HepG2 (cell line): Measurements from ENCODE around the gene HTR1A. TPM values are rescaled to one million over a fixed set of nuclear protein-coding genes. Genes with fewer than 3 reads are reported as not detected.

Experiments used
- ATAC-seq: fragments of 200-7000 bp; cut with Tn5 transposase; 3 replicates; pipeline ENCODE4 v1.9.1; 2020; ENCODE audit warnings: mild to moderate bottlenecking, moderate library complexity
- BruUV-seq: library from RNA; stranded (reverse); fragments of 400-500 nt; replicated peaks from 2 replicates; lab custom pipeline; 2021; lab: Mats Ljungman, UMichigan
- CTCF ChIA-PET: fragments of 300-600 bp; formaldehyde crosslinking; extraction: SDS; loops from one replicate; lab custom pipeline; 2021; ENCODE audit warnings: low total read pairs, inconsistent platforms, low intra/inter-chr PET ratio; lab: Yijun Ruan, JAX
- POLR2A ChIA-PET: fragments of 350-600 bp; sonication (Branson Sonifier 250); formaldehyde crosslinking; loops from one replicate; lab custom pipeline; 2020; ENCODE audit warnings: antibody characterized with exemption, inconsistent platforms; lab: Yijun Ruan, JAX
- DNase-seq: peaks from one replicate; pipeline ENCODE4 v3.0.0-alpha.2; 2015; ENCODE audit warnings: low spot score
- FAIRE-seq: peaks from 3 replicates; lab custom pipeline; 2011; peaks lifted over from hg19 to GRCh38; lab: Jason Lieb, UNC
- H2AFZ ChIP-seq: one replicate; pipeline ENCODE4 v1.6.1; 2011; ENCODE audit warnings: low read length, inconsistent platforms
- H3K27ac ChIP-seq: fragments of 300-600 bp; 3 replicates; pipeline ENCODE4 v1.8.0; 2011; ENCODE audit warnings: mixed run types, mild to moderate bottlenecking, mixed read lengths, low read length, inconsistent platforms; ENCODE audit not compliant: insufficient read depth; ENCODE audit errors: extremely low read length
- H3K27me3 ChIP-seq, 2 experiments: fragments of 200-600 bp in 1 of 2; 2 replicates in 1 of 2; 3 replicates in 1 of 2; pipeline versions ENCODE4 v1.6.0 to v1.8.0; 2011; ENCODE audit warnings: low read length in 2 of 2, mild to moderate bottlenecking in 2 of 2, moderate library complexity in 2 of 2, inconsistent platforms in 1 of 2; ENCODE audit not compliant: insufficient read depth in 2 of 2, control insufficient read depth in 1 of 2
- H3K36me3 ChIP-seq, 2 experiments: fragments of 200-600 bp in 1 of 2; replicated peaks in 1 of 2; 2 replicates in 1 of 2; 3 replicates in 1 of 2; pipeline versions ENCODE4 v1.5.1 to v1.8.0; 2011; ENCODE audit warnings: low read length in 2 of 2, inconsistent platforms in 1 of 2; ENCODE audit not compliant: insufficient read depth in 2 of 2, control insufficient read depth in 1 of 2
- H3K4me1 ChIP-seq: 2 replicates; pipeline ENCODE4 v1.5.1; 2012; ENCODE audit warnings: low read length, inconsistent platforms; ENCODE audit not compliant: insufficient read depth
- H3K4me2 ChIP-seq: 2 replicates; pipeline ENCODE4 v1.6.0; 2011; ENCODE audit warnings: low read depth, low read length, inconsistent platforms
- H3K4me3 ChIP-seq, 3 experiments: fragments of 200-600 bp in 1 of 3; sonication (generic), shearing (Covaris generic) in 1 of 3; replicated peaks in 1 of 3; 2 replicates each; pipeline ENCODE4 v1.5.1; 2011 to 2016; ENCODE audit warnings: low read length in 3 of 3, inconsistent platforms in 2 of 3, low read depth in 2 of 3, mild to moderate bottlenecking in 2 of 3, control low read depth in 1 of 3, mixed read lengths in 1 of 3; ENCODE audit not compliant: insufficient read depth in 1 of 3
- H3K79me2 ChIP-seq: one replicate; pipeline ENCODE4 v1.6.1; 2011; ENCODE audit warnings: low read length, inconsistent platforms; ENCODE audit not compliant: insufficient read depth
- H3K9ac ChIP-seq: 2 replicates; pipeline ENCODE4 v1.6.0; 2011; ENCODE audit warnings: mild to moderate bottlenecking, low read depth, low read length, inconsistent platforms; ENCODE audit not compliant: insufficient read depth
- H3K9me3 ChIP-seq: 2 replicates; pipeline ENCODE4 v1.5.1; 2012; ENCODE audit warnings: mild to moderate bottlenecking, low read length
- H4K20me1 ChIP-seq: 2 replicates; pipeline ENCODE4 v1.6.0; 2011; ENCODE audit warnings: inconsistent platforms, mild to moderate bottlenecking, low read length, moderate library complexity; ENCODE audit not compliant: insufficient read depth
- ELF1 ChIP-seq: sonication (generic); formaldehyde crosslinking; IDR thresholded peaks from 2 replicates; pipeline ENCODE4 v1.4.0; 2020; ENCODE audit warnings: missing genetic modification reagents
- GFI1 ChIP-seq: sonication (generic); formaldehyde crosslinking; IDR thresholded peaks from 2 replicates; pipeline ENCODE4 v1.5.0; 2020; ENCODE audit warnings: missing genetic modification reagents, mild to moderate bottlenecking, borderline replicate concordance
- IRX3 ChIP-seq: sonication (generic); formaldehyde crosslinking; IDR thresholded peaks from 2 replicates; pipeline ENCODE4 v1.8.1; 2023; ENCODE audit warnings: mild to moderate bottlenecking, low read depth, missing genetic modification reagents, borderline replicate concordance
- KLF11 ChIP-seq: IDR thresholded peaks from 2 replicates; pipeline ENCODE4 v1.6.1; 2016; ENCODE audit warnings: missing compliant biosample characterization
- MED8 ChIP-seq: sonication (generic); formaldehyde crosslinking; IDR thresholded peaks from 2 replicates; pipeline ENCODE4 v1.8.1; 2023; ENCODE audit warnings: mild to moderate bottlenecking, missing genetic modification reagents; ENCODE audit not compliant: insufficient replicate concordance
- MTF2 ChIP-seq: sonication (generic); formaldehyde crosslinking; IDR thresholded peaks from 2 replicates; pipeline ENCODE4 v1.5.0; 2020; ENCODE audit warnings: missing genetic modification reagents, borderline replicate concordance
- PITX1 ChIP-seq: sonication (generic); formaldehyde crosslinking; IDR thresholded peaks from 2 replicates; pipeline ENCODE4 v1.5.1; 2020; ENCODE audit warnings: mild to moderate bottlenecking, missing genetic modification reagents
- SIX4 ChIP-seq: sonication (generic); formaldehyde crosslinking; IDR thresholded peaks from 2 replicates; pipeline ENCODE4 v1.4.0; 2020; ENCODE audit warnings: missing genetic modification reagents
- YEATS2 ChIP-seq: sonication (generic); formaldehyde crosslinking; IDR thresholded peaks from 2 replicates; pipeline ENCODE4 v1.4.0; 2020; ENCODE audit warnings: missing genetic modification reagents, borderline replicate concordance
- ZBTB1 ChIP-seq: sonication (generic); formaldehyde crosslinking; IDR thresholded peaks from 2 replicates; pipeline ENCODE4 v1.4.0; 2020; ENCODE audit warnings: missing genetic modification reagents, borderline replicate concordance
- ZNF678 ChIP-seq: sonication (generic); formaldehyde crosslinking; IDR thresholded peaks from 2 replicates; pipeline ENCODE4 v1.4.0; 2020; ENCODE audit warnings: mild to moderate bottlenecking, missing genetic modification reagents
- ZNF792 ChIP-seq: IDR thresholded peaks from 2 replicates; pipeline ENCODE4 v1.6.1; 2016
- WGBS: methylation state at CpG from one replicate; pipeline ENCODE4 v1.1.6; 2017; ENCODE audit warnings: low lambda C conversion rate; 5-methylcytosine and 5-hydroxymethylcytosine counted together
- in situ Hi-C: cut with HindIII; loops from 2 replicates; pipeline ENCODE4 v1.10.0; 2017; ENCODE audit warnings: low pct_unique_long_range_greater_than_20kb; ENCODE audit not compliant: extremely low pct_ligation_motif_present
- intact Hi-C: fragments of 100-400 bp; cut with micrococcal nuclease; formaldehyde crosslinking; loops from one replicate; pipeline ENCODE4 v1.10.0; 2022; ENCODE audit not compliant: unreplicated experiment
- polyA plus RNA-seq, 8 experiments: library from polyadenylated mRNA; depleted of rRNA in 3 of 8; stranded (reverse) in 7 of 8; unstranded in 1 of 8; fragments of >200 nt; fragmentation: Illumina TruSeq in 4 of 8; extraction: Trizol in 4 of 8; gene quantifications; 2 replicates each; pipeline versions ENCODE4 v1.2.1 to v1.2.3, GENCODE V29; 2011 to 2016; ENCODE audit warnings: low read depth in 4 of 8, missing spikeins in 1 of 8, mixed read lengths in 1 of 8; ENCODE audit not compliant: insufficient read depth in 1 of 8
- total RNA-seq, 5 experiments: library from RNA; depleted of rRNA; stranded (reverse); fragments of >200 nt; fragmentation: Illumina TruSeq; extraction: Trizol; gene quantifications; 2 replicates each; pipeline ENCODE4 v1.2.3, GENCODE V29; 2016; ENCODE audit warnings: low read depth in 1 of 5
- TF ChIP-seq, protein P1 (sequence below): sonication (generic); formaldehyde crosslinking; IDR thresholded peaks from 2 replicates; pipeline ENCODE4 v1.4.0; 2020; ENCODE audit warnings: missing genetic modification reagents
- TF ChIP-seq, protein P2 (sequence below): sonication (generic); formaldehyde crosslinking; IDR thresholded peaks from 2 replicates; pipeline ENCODE4 v1.8.1; 2023; ENCODE audit warnings: mild to moderate bottlenecking, missing genetic modification reagents, borderline replicate concordance
- TF ChIP-seq, protein P3 (sequence below): IDR thresholded peaks from 2 replicates; pipeline ENCODE4 v1.6.1; 2016; ENCODE audit warnings: mild to moderate bottlenecking, missing biosample characterization, missing genetic modification reagents
- TF ChIP-seq, protein P4 (sequence below): sonication (generic); formaldehyde crosslinking; IDR thresholded peaks from 2 replicates; pipeline ENCODE4 v1.5.1; 2020; ENCODE audit warnings: missing genetic modification reagents, mild to moderate bottlenecking, borderline replicate concordance
- TF ChIP-seq, protein P5 (sequence below): sonication (generic); formaldehyde crosslinking; IDR thresholded peaks from 2 replicates; pipeline ENCODE4 v1.4.0; 2020; ENCODE audit warnings: missing genetic modification reagents, borderline replicate concordance

Gene HTR1A
- total and polyA plus RNA-seq, 2 of the 13 experiments (the other 11 are each of a cell fraction or from before 2014, with no cell fraction given), result not detected

DNA sequence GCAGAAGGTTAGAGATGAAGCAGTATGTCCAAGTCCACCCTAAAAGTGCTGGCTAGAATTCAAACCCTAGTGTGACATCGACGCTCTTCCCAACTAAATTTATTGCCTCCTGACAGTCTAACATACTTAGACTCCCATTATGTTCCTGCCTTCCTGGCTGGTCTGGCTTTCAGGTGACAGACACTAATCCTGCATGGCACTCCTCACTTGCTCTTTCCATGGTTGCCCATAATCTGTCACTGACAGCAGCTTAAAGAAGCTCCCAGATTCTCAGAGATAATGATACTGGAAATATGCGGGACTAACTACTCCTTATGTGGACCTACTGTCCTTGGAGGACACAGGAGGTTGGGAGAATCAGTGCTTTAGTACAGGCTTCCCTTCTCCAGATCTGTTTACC lies 41.7 kb upstream of the HTR1A start:
- H3K4me2 ChIP-seq, result no peak overlapping the region
- ChIA-PET POLR2A (no interaction called here), CTCF (no interaction called here)
- intact Hi-C loops, result no loop called here
- no peaks in the 10 kb centered on the region for H3K79me2 ChIP-seq
- no peak for FAIRE-seq
- H3K9ac ChIP-seq, result no peak overlapping the region
- BruUV-seq, result no TSS peak
- no peak overlapping the region for H2AFZ ChIP-seq
- no peak for ATAC-seq
- WGBS, result 0% methylated on average over 3 of the region's 3 CpGs
- no peaks in the 10 kb centered on the region for H4K20me1 ChIP-seq
- no peaks in the 10 kb centered on the region for H3K27me3 ChIP-seq
- no peak for DNase-seq
- H3K4me1 ChIP-seq, result no peaks in the 10 kb centered on the region
- TF ChIP-seq ZNF678 (CRISPR knock-in tag) (no peak), IRX3 (CRISPR knock-in tag) (no peak), ELF1 (CRISPR knock-in tag) (no peak), ZBTB1 (CRISPR knock-in tag) (no peak), MTF2 (CRISPR knock-in tag) (no peak), YEATS2 (CRISPR knock-in tag) (no peak), PITX1 (CRISPR knock-in tag) (no peak), GFI1 (CRISPR knock-in tag) (no peak), ZNF792 (no peak), SIX4 (CRISPR knock-in tag) (no peak), MED8 (CRISPR knock-in tag) (no peak), KLF11 (no peak)
- TF ChIP-seq, protein P1, sequence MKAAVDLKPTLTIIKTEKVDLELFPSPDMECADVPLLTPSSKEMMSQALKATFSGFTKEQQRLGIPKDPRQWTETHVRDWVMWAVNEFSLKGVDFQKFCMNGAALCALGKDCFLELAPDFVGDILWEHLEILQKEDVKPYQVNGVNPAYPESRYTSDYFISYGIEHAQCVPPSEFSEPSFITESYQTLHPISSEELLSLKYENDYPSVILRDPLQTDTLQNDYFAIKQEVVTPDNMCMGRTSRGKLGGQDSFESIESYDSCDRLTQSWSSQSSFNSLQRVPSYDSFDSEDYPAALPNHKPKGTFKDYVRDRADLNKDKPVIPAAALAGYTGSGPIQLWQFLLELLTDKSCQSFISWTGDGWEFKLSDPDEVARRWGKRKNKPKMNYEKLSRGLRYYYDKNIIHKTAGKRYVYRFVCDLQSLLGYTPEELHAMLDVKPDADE (CRISPR knock-in tag), result no peak
- TF ChIP-seq, protein P2, sequence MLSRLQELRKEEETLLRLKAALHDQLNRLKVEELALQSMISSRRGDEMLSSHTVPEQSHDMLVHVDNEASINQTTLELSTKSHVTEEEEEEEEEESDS (CRISPR knock-in tag), result no peak
- TF ChIP-seq, protein P3, sequence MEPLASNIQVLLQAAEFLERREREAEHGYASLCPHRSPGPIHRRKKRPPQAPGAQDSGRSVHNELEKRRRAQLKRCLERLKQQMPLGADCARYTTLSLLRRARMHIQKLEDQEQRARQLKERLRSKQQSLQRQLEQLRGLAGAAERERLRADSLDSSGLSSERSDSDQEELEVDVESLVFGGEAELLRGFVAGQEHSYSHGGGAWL (CRISPR knock-in tag), result no peak
- TF ChIP-seq, protein P4, sequence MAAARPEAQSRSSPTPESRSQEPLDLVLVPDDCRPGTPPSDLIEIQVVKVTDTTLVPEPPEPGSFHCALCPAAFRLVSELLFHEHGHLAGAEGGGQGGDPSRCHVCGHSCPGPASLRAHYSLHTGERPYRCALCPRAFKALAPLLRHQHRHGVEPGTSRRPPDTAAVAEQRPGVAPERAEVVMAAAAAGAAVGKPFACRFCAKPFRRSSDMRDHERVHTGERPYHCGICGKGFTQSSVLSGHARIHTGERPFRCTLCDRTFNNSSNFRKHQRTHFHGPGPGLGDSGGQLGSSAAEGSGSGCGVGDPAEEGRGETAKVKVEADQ (CRISPR knock-in tag), result no peak
- TF ChIP-seq, protein P5, sequence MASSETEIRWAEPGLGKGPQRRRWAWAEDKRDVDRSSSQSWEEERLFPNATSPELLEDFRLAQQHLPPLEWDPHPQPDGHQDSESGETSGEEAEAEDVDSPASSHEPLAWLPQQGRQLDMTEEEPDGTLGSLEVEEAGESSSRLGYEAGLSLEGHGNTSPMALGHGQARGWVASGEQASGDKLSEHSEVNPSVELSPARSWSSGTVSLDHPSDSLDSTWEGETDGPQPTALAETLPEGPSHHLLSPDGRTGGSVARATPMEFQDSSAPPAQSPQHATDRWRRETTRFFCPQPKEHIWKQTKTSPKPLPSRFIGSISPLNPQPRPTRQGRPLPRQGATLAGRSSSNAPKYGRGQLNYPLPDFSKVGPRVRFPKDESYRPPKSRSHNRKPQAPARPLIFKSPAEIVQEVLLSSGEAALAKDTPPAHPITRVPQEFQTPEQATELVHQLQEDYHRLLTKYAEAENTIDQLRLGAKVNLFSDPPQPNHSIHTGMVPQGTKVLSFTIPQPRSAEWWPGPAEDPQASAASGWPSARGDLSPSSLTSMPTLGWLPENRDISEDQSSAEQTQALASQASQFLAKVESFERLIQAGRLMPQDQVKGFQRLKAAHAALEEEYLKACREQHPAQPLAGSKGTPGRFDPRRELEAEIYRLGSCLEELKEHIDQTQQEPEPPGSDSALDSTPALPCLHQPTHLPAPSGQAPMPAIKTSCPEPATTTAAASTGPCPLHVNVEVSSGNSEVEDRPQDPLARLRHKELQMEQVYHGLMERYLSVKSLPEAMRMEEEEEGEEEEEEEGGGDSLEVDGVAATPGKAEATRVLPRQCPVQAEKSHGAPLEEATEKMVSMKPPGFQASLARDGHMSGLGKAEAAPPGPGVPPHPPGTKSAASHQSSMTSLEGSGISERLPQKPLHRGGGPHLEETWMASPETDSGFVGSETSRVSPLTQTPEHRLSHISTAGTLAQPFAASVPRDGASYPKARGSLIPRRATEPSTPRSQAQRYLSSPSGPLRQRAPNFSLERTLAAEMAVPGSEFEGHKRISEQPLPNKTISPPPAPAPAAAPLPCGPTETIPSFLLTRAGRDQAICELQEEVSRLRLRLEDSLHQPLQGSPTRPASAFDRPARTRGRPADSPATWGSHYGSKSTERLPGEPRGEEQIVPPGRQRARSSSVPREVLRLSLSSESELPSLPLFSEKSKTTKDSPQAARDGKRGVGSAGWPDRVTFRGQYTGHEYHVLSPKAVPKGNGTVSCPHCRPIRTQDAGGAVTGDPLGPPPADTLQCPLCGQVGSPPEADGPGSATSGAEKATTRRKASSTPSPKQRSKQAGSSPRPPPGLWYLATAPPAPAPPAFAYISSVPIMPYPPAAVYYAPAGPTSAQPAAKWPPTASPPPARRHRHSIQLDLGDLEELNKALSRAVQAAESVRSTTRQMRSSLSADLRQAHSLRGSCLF (CRISPR knock-in tag), result no peak
- TF ChIP-seq, all 625 proteins: peak for 0
- Histone ChIP-seq H3K4me3 (no peak overlapping the region), H3K36me3 (no peaks in the 10 kb centered on the region), H3K9me3 (peaks cover 80% of the 10 kb centered on the region), H3K27ac (no peak overlapping the region)
- in situ Hi-C loops, result no loop called here
